HG02970 (cell line): Measurements from ENCODE around the gene EVI2B.
"Not testable (repeated sequence)": the region's sequence is repeated elsewhere in the genome, so short reads cannot be mapped to it uniquely, and the experiment has no call there.

Source experiments
- ATAC-seq: cut with Tn5 transposase; IDR thresholded peaks from one replicate; pipeline ENCODE4 v1.9.1; 2021; ENCODE audit warnings: mild to moderate bottlenecking, moderate library complexity, moderate number of reproducible peaks; ENCODE audit not compliant: unreplicated experiment, low FRiP score

Gene EVI2B

DNA sequence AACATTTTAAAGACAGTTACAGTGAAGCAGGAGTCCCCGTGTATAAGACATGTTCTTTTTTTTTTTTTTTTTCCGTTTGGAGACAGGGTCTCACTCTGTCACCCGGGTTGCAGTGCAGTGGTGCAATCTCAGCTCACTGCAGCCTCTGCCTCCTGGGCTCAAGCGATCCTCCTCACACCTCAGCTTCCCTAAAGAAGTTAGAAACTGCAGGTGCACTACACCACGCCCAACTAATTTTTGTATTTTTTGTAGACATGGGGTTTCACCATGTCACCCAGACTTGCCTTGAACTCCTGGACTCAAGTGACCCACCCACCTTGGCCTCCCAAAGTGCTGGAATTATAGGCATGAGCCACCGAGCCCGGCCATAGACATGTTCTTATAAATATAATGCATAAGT is 3.0 kb downstream of the EVI2B start:
- no peak for ATAC-seq

DNA sequence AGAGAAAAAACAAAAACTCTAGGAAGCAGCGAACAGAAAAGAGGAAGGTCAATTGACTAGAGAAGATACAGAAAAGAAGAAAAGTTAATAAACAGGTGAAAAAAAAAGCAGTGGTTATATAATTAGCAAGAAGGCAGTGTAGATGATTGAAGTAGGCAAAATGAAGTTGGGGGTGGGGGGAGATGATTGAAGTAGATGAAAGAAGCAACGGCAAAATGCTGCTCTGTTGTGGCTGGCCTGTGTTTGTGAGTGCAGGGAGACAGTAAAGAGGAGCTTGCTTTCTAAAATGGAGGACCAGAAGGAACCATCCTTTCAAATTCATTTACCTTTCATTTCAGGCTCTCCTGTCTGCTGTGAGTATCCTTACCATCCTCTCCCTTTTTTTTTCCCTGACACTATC is 3.6 kb downstream of the EVI2B start:
- no peak for ATAC-seq

DNA sequence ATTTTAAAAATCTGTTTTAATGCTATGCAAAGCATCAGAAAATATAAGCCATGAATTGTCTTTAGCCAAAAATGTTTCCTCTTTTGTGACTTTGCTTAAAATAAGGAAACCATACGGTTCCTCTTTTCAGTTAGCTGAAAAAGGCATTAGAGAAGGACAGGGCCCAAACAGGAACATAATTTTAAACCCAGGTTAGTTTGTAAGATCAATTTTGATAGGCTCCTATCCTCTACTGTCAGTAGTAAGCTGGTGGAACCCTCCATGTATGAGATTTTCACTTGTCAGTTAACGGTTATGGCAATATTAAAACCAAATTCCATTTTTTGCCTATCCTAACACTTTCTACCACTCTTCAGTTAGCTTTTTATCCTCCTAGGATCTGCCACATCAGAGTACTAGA is 4.3 kb downstream of the EVI2B start:
- ATAC-seq: no peak

DNA sequence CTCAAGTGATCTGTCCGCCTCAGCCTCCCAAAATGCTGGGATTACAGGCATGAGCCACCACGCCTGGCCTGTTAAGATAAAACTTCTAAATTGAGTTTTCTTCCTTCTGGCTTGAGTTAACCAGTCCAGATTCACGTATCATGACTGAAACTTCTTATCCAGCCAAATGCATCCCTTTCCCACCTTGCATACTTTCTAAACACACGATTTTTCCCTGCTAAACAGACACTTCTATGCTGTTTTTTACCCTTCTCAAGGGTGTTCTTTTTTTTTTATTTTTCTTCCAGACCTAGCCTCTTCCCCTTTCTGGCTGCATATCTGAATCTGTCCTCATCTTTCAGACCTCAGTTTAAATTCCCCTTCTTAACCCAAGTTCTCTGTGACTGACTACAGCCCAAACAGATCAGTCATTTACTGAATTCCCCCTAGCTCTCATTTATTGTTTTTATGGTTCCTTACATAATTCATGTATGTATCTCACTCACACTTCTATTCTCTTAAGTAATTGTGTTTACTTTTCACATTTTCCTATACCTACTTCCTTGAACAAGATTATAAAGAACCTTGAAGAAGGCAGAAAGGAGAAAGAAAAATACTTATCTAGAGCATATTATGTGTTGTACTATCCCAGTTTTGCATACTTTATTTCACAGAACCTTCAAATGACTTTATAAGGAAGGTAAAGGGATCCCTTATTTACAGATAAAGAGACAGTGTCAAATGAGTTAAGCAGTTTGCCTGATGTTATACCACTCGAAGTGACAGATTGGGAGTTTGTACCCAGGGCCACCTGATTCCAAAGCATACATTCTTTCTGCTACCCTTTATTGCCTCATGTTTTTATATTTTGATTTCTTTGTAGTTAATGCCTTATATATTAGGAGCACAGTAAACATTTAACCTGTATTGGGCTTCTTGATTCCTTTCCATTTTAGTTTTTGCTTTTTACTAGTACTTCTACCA is 5.2 kb downstream of the EVI2B start:
- no peak for ATAC-seq

DNA sequence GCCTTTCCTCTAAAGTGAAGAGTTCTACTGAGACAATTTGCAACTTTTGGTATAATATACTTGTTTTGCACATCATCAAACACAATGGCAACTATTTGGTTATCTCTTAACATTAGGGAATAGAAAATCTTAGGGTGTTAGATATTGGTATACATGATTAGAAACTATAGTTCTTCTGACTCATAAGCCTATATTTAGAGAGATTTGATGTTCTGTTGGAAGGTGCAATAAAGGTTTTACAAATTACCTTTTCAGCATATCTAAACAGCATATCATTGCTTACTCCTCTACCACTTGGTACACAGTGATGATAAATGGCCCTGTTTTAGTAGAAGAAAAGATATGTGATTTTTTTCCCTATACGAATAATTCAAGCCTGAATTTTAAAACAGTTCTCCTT is 6.2 kb downstream of the EVI2B start:
- ATAC-seq: no peak

DNA sequence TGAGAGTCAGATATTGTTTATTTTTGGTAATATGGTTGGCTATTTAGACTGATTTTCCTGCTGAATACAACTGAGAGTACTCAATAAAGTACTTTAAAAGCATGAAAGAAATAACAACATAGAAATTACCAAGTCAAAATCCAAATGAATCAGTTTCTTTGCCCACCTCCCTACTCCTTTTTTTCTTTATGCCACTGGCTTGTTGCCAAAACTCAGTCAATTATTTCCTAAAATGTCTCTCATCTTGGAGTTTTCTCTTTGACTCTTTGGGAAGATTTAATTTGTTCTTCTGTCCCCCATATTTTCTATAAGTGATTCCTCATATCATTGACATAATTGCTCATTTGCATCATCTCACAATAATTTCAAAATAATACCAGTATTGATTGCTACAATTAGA is 14.2 kb downstream of the EVI2B start:
- ATAC-seq: no peak

DNA sequence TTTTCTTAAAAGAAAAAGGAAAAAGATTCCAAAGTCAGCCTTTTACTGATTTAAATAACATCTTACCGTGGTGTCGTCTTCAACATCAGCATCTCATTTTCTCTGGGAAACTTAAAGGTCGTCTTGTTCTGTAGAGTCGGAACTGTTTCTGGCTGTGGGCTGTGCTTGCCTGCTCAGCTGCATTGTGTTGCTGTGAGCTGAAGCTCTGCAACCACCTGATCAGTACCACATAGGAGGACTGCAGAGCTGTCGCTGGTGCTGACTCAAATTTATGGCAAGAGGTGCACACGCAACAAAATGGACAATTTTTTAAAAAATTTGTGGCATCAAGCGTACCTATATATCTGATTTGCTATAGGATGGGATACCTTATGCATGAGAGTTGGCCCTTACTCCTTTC is 16.8 kb downstream of the EVI2B start, which contains the start of gene OMG:
Gene OMG, minus strand, starts transcription at position 150 of the 400 bp plus-strand sequence. CDS start 908 bp downstream, outside the sequence.
- no peak for ATAC-seq

DNA sequence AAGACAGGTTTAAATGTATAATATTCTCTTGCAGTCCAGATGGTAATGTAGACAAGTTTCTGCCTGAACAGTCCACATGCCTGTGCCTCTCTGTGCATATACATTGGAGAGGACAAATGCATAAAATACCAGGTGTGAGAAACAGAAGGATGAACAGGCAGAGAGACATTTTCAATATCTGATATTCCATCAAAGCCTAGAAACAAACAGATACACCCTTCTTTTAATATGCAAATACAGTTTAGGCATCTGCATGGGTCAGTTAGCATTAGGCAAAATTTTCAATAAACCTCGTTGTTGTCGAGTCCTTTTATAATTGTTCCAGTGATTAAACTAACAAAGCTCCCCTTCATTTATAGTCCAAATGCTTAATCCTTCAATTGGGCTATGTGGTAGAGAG is 17.7 kb downstream of the EVI2B start:
- no peak for ATAC-seq

DNA sequence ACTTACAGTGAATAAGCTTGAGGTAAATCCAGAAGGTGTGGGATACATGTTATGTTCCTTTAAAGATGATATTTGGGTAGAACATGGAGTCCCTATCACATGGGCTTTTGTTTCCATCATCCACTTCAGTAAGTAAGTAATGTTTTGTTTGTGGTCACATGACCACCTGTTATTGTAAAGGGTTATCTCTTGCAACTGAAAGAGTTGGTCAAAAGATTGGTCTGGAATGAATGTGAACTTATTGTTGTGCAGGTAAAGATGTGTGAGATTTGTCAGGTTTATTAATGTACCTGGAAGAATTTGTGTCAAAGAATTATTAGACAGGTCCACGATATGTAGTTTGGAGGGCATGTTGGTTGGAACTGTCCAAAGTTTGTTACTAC is 18.4 kb downstream of the EVI2B start:
- no peak for ATAC-seq

DNA sequence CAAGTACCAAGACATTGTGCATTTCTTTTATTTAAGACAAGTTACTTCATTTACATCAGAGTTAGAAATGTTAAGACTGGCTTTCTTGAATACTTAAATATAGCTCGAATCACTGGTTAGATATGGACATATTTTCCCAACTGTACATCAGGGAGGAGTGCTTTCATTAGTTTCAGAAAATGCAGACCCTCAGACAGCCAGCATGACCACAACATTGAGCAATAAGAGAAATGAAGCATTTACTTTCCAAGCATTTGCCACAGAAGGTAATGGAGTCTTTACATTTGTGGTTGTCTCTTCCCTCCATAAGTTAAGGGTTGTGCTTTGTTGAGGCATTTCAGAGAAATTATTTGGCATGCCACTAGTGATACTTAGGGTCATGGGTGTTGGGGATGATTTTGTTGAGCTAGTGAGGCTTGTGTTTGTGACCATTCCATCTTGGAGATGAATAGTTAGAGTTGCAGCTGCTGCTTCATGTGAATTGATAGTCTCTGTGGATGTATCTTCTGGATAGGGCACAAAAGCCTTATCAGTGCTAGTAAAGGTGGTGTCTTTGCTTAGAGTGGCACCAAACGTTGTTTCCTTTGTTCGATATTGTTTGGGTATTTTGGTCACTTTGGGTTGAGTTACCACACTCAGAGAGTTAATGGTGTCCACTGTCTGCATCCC is 18.9 kb downstream of the EVI2B start:
- ATAC-seq: no peak

DNA sequence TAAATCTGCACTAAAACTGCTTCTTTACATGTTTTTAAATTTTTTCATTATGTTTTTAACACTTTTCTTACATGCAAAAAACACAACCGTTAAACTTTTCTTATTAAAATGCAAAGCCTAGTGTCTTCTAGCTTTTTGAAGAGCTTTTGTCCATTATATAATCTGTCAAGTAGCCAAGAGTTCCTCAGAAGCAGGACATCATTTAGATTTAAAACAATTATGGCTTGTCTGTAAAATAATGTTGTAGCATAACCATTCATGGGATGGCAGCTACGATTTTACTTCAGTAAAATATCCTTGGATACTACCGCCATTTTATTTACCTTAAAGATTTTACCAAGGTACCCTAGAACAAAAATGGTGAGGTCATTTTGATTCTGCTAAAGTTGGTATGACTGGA is 19.6 kb downstream of the EVI2B start:
- no peak for ATAC-seq

DNA sequence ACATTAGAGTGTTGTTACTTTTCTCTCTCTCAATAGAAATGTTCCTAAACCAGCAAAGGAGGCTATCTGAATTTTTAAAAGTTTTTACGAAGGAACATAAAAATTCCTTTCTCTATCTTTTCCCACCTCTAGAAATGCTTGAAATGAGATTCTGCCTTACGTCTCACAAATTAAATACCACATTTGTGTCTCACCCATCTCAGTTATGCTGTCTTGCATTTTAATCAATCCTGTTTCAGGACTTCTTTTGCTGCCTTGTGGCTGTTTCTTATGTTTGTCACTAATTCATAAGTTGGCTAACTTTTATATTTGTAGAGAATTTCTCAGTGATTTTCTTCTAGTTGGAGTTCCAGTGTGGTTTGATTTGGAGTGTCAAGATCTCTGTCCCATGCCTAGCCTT is 20.3 kb downstream of the EVI2B start:
- no peak for ATAC-seq

DNA sequence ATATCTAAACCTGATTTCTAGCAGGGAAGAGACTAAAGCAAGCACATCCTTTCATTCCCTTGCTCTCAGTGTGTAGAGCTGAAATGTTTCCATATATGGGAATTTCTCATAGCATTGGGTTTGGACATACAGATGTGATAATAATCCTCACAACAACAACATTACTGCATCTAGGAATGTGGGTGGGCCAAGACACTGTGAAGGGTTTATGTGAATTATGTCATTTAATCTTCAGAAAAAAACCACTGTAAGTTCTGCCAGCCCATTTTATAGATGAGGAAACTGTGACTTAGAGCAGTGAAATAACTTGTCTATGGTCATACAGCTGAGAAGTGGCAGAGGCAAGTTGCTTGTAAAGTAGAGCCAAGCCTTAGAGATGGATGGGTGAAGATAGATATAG is 22.0 kb downstream of the EVI2B start:
- ATAC-seq: no peak

DNA sequence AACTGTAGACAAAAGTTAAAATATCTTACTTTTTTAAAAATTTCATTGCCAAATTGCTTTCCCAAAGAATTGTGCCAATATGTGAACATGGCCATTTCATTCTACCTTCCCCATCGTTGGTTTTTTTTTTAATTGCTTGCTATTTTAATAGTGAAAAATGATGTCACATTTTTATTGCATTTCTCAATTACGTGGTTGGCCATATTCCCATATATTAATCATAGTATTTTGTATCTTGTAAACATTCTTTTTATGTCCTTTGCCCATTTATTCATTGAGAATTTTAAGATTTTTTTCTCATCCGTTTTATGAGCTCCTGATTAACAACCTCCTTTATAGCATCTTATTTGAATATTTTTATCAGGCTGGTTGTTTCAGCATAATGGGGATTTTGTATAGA is 24.1 kb downstream of the EVI2B start:
- ATAC-seq: no peak

DNA sequence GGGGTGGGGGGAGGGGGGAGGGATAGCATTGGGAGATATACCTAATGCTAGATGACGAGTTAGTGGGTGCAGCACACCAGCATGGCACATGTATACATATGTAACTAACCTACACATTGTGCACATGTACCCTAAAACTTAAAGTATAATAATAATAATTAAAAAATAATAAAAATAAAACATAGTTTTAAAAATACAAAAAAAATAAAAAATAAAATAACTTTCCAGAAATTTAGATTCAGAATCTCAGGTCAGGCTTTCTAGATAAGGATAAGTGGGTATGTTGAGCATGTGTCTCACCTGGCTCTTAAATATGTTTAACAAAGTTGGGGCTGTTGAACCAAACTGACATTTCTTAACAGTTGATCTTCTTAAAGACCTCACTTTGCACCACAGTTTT is 25.9 kb downstream of the EVI2B start:
- not testable (repeated sequence) for ATAC-seq

DNA sequence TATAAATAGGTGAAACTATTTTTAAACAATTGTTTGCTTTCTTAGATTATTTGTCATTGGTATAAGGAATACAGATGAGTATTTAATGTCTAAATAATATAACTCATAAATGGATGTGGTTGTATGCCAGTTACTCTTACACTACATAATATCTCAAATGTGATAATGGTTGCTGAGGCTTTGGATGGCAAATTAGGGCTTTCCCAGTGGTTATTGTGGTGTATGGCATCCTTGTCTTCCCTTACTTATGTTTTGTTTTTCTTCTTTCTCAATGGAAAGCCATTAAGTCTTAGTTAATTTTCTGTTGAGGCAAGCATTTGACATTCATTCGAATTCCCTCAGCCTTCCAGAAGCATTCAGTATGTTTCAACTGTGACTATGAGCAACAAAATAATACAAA is 27.3 kb downstream of the EVI2B start:
- ATAC-seq: no peak

DNA sequence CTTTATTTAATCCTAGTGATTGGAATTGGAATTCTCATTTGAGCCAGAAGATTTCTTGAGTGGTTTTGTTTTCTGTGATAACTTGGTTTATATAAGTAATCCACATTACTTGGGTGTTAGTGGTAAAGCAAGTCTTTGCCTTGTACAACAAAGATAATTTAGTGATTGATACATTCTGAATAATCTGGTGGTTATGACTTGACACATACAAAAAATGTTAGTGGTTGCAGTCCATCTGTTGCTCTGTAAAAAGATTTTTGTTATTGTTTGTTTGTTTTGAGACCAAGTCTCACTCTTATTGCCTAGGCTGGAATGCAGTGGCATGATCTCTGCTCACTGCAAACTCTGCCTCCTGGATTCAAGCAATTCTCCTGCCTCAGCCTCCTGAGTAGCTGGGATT is 30.0 kb downstream of the EVI2B start:
- ATAC-seq: no peak

DNA sequence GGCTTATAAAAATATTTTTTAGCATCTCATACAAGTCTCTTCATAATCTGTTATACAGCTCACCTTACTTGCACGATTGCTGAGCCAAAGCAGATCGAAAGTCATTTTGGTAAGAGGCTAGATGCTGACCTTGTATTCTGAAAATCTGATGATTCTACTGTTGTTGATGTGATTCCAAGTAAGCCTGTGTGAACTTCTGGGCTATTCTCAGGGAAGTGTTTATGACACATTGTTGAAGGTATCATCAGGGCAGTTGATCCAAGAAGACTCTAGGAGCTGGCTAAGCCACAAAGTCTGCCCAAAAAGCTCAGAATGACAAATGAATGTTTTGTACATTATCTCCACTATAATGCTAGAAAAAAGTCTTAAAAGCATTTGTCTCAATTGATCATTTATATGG is 32.8 kb downstream of the EVI2B start:
- no peak for ATAC-seq

DNA sequence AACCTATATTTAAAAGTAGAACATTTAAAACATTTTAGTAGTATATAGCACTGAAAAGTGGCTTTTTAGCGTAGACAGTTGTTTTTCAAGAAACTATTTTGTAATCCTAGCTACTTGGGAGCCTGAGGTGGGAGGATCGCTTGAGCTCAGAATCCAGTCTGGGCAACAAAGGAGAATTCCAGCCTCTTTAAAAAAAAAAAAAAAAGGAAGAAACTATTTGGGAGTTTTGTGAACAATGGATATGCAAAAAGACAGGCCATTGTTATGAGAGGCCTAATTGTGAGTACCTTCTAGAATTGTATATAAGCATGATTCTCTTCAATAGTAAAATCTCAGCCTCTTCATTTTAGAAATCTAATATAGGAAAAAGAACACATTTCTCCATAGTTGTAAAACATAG is 34.5 kb downstream of the EVI2B start:
- no peak for ATAC-seq

DNA sequence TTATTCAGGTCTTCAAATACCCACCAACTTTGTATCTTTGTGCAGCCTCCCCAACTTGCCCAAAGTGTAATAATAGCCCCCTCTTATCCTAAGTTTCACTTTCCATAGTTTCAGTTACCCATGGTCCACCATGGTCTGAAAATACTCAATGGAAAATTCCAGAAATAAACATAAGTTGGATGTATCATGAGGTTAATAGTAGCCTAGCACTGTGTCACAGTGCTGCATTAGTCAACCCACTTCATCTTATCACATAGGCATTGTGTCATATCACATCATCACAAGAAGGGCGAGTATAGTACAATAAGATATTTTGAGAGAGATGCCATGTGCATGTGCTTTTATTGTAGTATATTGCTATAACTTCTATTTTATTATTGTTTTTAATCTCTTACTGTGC is 38.7 kb downstream of the EVI2B start:
- ATAC-seq: no peak

DNA sequence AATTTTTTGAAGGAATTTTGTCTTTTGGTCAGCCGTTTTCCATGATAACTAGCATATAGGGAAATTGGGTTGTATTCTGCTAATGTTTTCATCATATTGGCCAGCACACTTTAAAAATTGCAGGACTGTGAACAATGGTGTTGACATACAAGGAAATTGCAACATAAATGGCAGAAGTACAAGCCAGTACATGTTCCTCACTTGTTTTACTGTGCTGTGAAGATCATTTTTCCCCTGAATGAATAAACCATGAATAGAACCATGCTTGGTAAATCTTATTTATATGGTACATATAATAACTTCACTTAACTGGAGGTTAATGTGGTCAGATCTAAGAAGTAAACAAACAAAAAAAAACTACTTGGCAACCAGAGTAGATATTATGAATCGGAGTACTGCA is 39.6 kb downstream of the EVI2B start:
- ATAC-seq: no peak

DNA sequence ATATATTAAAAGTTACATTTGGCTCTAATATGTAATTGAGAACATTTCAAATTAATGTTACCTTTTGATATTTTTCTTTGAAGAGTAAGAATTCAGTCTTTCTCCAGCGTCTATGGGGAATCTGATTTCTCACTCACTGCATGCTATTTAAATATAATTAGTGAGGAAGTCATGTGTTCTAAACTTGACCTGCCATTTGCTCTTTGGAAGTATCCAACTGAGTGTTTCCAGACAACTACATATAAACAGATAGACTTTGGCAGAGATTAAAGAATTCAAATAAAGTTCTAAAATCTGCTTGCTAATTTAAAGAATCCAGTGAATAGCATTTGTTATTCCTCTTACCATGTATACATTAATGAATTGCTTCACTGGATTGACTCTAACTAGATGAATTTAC is 40.3 kb downstream of the EVI2B start:
- ATAC-seq: no peak
